ENCODE measurements around the gene MDFIC.

- TF ChIP-seq CTCF (IDR thresholded peaks at IDR 0.05) (no peak), POLR2A (IDR thresholded peaks at IDR 0.05) (no peak)
Measured at GRCh38 chr7:114930107-114930661, 8.3 kb downstream of the MDFIC start.
